Measurements from ENCODE around the gene GRAP. TPM values are rescaled to one million over a fixed set of nuclear protein-coding genes. Genes with fewer than 3 reads are reported as not detected.

The GRAP gene
- total and polyA plus RNA-seq, 10 of the 15 experiments (the other 5 are each of a cell fraction or from before 2014, with no cell fraction given), result 0.58 to 78.3 (median 36.6) TPM

GRCh38 chr17:18974407-18975149 lies 72.2 kb downstream of the GRAP start (continued):
- no peak for TF ChIP-seq BCLAF1 (IDR thresholded peaks at IDR 0.05)
- no peak for TF ChIP-seq CHD4 (IDR thresholded peaks at IDR 0.05)
- no peak for TF ChIP-seq CREM (IDR thresholded peaks at IDR 0.05; ENCODE audit: low read depth)
- no peak for TF ChIP-seq RUNX3 (IDR thresholded peaks at IDR 0.05; ENCODE audit: low read length)
- no peak for TF ChIP-seq KDM1A (IDR thresholded peaks at IDR 0.05; ENCODE audit: borderline replicate concordance)
- no peak for TF ChIP-seq USF2 (IDR thresholded peaks at IDR 0.05; ENCODE audit: borderline replicate concordance, low read depth, low read length)
- no peak for TF ChIP-seq ZNF207 (IDR thresholded peaks at IDR 0.05; ENCODE audit: borderline replicate concordance)

- RAD21 ChIA-PET (ENCODE audit: unreplicated experiment), result no interaction called here
- Histone ChIP-seq H2AFZ (ENCODE audit: control insufficient read depth, low read depth, low read length) (no peak overlapping the region), H4K20me1 (ENCODE audit: control insufficient read depth, insufficient read depth) (no peaks in the 10 kb centered on the region), H3K9me3 (replicated peaks; ENCODE audit: control insufficient read depth, insufficient read depth, low read length) (no peaks in the 10 kb centered on the region), H3K9ac (ENCODE audit: control insufficient read depth, insufficient read depth, low read length) (no peak overlapping the region), H3K4me1 (ENCODE audit: control insufficient read depth, insufficient read depth, low read length) (no peaks in the 10 kb centered on the region; the same call in 1 of the 2 replicates), H3K79me2 (ENCODE audit: control insufficient read depth, insufficient read depth, low read length) (no peaks in the 10 kb centered on the region), H3K4me2 (ENCODE audit: control insufficient read depth, insufficient read depth) (no peak overlapping the region), H3K4me3 (no peak overlapping the region), H3K36me3 (ENCODE audit: control insufficient read depth in 2 of 2, insufficient read depth in 2 of 2, low read length in 1 of 2) (peaks cover 5 to 8% of the 10 kb centered on the region in 2 experiments; a peak in 3 of 4 replicates), H3K27ac (ENCODE audit: control insufficient read depth, insufficient read depth) (no peak overlapping the region), H3K27me3 (replicated peaks in 1 of 2; ENCODE audit: control insufficient read depth in 2 of 2, insufficient read depth in 2 of 2, low read length in 1 of 2) (no peaks in the 10 kb centered on the region)
- POLR2A ChIA-PET, result no interaction called here
- SMC1A ChIA-PET (ENCODE audit: uncharacterized antibody, unreplicated experiment), result no interaction called here
- intact Hi-C loops (cut with micrococcal nuclease; ENCODE audit: unreplicated experiment), result no loop called here
- in situ Hi-C loops (cut with MboI), result no loop called here
- CTCF ChIA-PET, result no interaction called here
- BruUV-seq (replicated peaks), result no TSS peak
- 100% methylated on average over 7 of the region's 7 CpGs for WGBS (ENCODE audit: insufficient coverage, insufficient replicate concordance, low lambda C conversion rate, missing lambda C conversion rate)
- no peak for ATAC-seq
- FAIRE-seq, result no peak
- no peak for DNase-seq (ENCODE audit: low read depth, low spot score)
- TF ChIP-seq ZBTB40 (IDR thresholded peaks at IDR 0.05; ENCODE audit: borderline replicate concordance), result no peak
- TF ChIP-seq CHD4 (IDR thresholded peaks at IDR 0.05), result no peak
- TF ChIP-seq NFIC (IDR thresholded peaks at IDR 0.05; ENCODE audit: low read depth, low read length), result no peak
- no peak for TF ChIP-seq PAX8 (IDR thresholded peaks at IDR 0.05)
- no peak for TF ChIP-seq SMAD5 (IDR thresholded peaks at IDR 0.05; ENCODE audit: low read depth)
- no peak for TF ChIP-seq CREB1 (IDR thresholded peaks at IDR 0.05; ENCODE audit: low read depth)
- TF ChIP-seq ZSCAN29 (IDR thresholded peaks at IDR 0.05), result no peak
- no peak for TF ChIP-seq CHD1 (IDR thresholded peaks at IDR 0.05; ENCODE audit: low read depth, low read length)
- TF ChIP-seq IKZF1 (conservative IDR thresholded peaks at IDR 0.05), result no peak
- TF ChIP-seq KAT2A (conservative IDR thresholded peaks at IDR 0.05; ENCODE audit: control insufficient read depth, low read depth, low read length), result no peak
Observed at GRCh38 chr17:18971801-18972200, 75.0 kb downstream of the GRAP start.
